ENCODE results near the gene FAM171A2.

FAM171A2 gene

DNA sequence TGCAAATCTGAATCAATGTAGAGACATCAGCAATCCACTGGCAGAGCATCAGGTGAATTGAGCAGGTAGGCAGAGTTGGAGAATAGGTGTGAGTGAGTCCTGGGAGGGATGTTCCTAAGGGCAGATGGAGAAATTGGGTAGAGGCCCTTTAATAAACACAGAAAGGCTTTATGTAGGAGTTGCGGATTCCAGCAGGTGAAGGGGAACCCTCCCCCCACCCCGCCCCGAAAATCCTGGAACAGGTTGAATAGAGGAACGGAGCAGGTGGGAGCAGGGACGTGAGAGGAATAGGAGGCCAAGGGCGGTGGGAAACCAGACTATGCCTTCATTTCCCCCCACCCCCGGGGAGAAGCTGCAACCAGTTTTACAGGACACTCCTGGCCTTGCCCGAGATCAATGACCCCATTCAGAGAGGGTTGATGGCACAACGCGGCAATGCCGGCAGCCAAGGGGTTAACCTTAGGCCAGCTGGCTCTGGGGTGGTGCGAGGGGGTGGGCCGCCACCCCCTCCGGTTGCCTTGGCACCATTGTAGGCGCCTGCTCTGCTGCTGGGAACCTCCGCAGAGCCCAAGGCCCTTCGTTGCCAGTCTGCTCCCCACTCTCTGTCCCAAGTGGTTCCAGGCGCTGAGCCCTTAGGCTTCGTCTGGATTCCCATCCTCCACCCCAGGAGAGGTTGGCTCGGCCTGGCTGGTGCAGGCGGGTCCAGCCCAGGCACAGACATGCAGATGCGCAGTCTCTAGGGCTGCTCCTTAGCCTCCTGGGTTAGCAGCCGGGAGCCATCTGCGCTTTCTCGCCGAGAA is 56.1 kb downstream of the FAM171A2 start:
- no peak overlapping the region for H3K4me3 ChIP-seq (ENCODE audit: low read depth, low read length)
- DNase-seq (ENCODE audit: low read depth) = no peak
- TF ChIP-seq MYC (IDR thresholded peaks at IDR 0.05; ENCODE audit: low read depth, low read length) (no peak), POLR2A (IDR thresholded peaks at IDR 0.05; ENCODE audit: extremely low read depth, insufficient read length) (no peak)
- TF ChIP-seq, protein P1, sequence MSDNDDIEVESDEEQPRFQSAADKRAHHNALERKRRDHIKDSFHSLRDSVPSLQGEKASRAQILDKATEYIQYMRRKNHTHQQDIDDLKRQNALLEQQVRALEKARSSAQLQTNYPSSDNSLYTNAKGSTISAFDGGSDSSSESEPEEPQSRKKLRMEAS (IDR thresholded peaks at IDR 0.05; ENCODE audit: low read depth, low read length) = no peak
- TF ChIP-seq, protein P2, sequence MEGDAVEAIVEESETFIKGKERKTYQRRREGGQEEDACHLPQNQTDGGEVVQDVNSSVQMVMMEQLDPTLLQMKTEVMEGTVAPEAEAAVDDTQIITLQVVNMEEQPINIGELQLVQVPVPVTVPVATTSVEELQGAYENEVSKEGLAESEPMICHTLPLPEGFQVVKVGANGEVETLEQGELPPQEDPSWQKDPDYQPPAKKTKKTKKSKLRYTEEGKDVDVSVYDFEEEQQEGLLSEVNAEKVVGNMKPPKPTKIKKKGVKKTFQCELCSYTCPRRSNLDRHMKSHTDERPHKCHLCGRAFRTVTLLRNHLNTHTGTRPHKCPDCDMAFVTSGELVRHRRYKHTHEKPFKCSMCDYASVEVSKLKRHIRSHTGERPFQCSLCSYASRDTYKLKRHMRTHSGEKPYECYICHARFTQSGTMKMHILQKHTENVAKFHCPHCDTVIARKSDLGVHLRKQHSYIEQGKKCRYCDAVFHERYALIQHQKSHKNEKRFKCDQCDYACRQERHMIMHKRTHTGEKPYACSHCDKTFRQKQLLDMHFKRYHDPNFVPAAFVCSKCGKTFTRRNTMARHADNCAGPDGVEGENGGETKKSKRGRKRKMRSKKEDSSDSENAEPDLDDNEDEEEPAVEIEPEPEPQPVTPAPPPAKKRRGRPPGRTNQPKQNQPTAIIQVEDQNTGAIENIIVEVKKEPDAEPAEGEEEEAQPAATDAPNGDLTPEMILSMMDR (IDR thresholded peaks at IDR 0.05; ENCODE audit: low read depth, low read length) = no peak

DNA sequence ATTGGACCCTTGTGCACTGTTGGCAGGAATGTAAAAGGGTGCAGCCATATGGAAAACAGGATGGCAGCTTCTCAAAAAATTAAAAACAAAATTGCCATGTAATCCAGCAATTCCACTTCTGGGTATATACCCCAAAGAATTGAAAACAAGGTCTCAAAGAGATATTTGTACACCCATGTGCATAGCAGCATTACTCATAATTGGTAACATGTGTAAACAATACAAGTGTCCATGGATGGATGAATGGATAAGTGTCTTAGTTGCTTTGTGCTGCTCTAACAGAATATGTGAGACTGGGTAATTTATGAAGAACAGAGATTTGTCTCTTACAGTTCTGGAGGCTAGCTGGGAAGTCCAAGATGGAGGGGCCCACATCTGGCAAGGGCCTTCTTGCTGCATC is 59.0 kb downstream of the FAM171A2 start:
- H3K4me3 ChIP-seq (ENCODE audit: low read depth, low read length) = no peak overlapping the region
- TF ChIP-seq POLR2A (IDR thresholded peaks at IDR 0.05; ENCODE audit: extremely low read depth, insufficient read length) = no peak
- TF ChIP-seq, protein P1 (IDR thresholded peaks at IDR 0.05; ENCODE audit: low read depth, low read length) = no peak
- TF ChIP-seq, protein P2 (IDR thresholded peaks at IDR 0.05; ENCODE audit: low read depth, low read length) = no peak
- no peak for TF ChIP-seq MYC (IDR thresholded peaks at IDR 0.05; ENCODE audit: low read depth, low read length)
- no peak for DNase-seq (ENCODE audit: low read depth)

Data from NB4 (cell line).